ENCODE data around the gene IGF2. TPM values are rescaled to one million over a fixed set of nuclear protein-coding genes. Genes with fewer than 3 reads are reported as not detected.
A peak's percentile ranks its signal among the peaks of the same experiment; 100 is the strongest.

The IGF2 gene
- total and polyA plus RNA-seq, 7 donors = 5.9 to 471 (median 60.2) TPM

- no peaks in the 10 kb centered on the region for H3K36me3 ChIP-seq (ENCODE audit: insufficient read depth in 1 of 2, low read depth in 1 of 2)
- TF ChIP-seq CTCF (IDR thresholded peaks at IDR 0.05) = no peak
- intact Hi-C loops (cut with DNase I) = no loop called here
- peak overlapping the region; percentile 68 for H3K27ac ChIP-seq
- H3K4me1 ChIP-seq = peaks cover 24% of the 10 kb centered on the region
- H3K27me3 ChIP-seq (ENCODE audit: insufficient read depth in 3 of 3, low read length in 2 of 3) = no peaks in the 10 kb centered on the region
- peak in 2 of 4 donors; percentile 2 to 7 for ATAC-seq
- peak; percentile 71 to 85 for DNase-seq
- 50 to 59% (median 53%) methylated on average over 26 to 28 of the region's 28 CpGs for whole genome bisulfite sequencing, 3 donors
- H3K4me3 ChIP-seq = no peak overlapping the region
- no peaks in the 10 kb centered on the region for H3K9me3 ChIP-seq
These were observed 41.7 kb downstream of the IGF2 start for GRCh38 chr11:2097356-2097997.

GRCh38 chr11:2096919-2097301 lies 42.3 kb downstream of the IGF2 start:
- H3K4me1 ChIP-seq = peaks cover 29% of the 10 kb centered on the region

GRCh38 chr11:2096011-2096918 lies 42.9 kb downstream of the IGF2 start:
- no peak for ATAC-seq
- WGBS, 3 donors = 96 to 97% (median 97%) methylated on average over 18 to 19 of the region's 19 CpGs
- intact Hi-C loops (cut with DNase I) = no loop called here
- no peaks in the 10 kb centered on the region for H3K27me3 ChIP-seq (ENCODE audit: insufficient read depth in 3 of 3, low read length in 2 of 3)
- DNase-seq = peak in 1 of 2 donors; percentile 39
- H3K4me3 ChIP-seq = no peak overlapping the region
- H3K9me3 ChIP-seq = no peaks in the 10 kb centered on the region
- no peak overlapping the region for H3K27ac ChIP-seq
- no peak for TF ChIP-seq CTCF (IDR thresholded peaks at IDR 0.05)
- no peaks in the 10 kb centered on the region for H3K36me3 ChIP-seq (ENCODE audit: insufficient read depth in 1 of 2, low read depth in 1 of 2)
- peaks cover 29% of the 10 kb centered on the region for H3K4me1 ChIP-seq

More at GRCh38 chr11:2096919-2097301, 42.3 kb downstream of the IGF2 start:
- DNase-seq (peak in 1 of 2 donors; percentile 72), ATAC-seq (no peak)
- WGBS, 3 donors = 62 to 74% (median 65%) methylated on average over 16 to 17 of the region's 17 CpGs
- Histone ChIP-seq H3K9me3 (no peaks in the 10 kb centered on the region), H3K36me3 (ENCODE audit: insufficient read depth in 1 of 2, low read depth in 1 of 2) (no peaks in the 10 kb centered on the region), H3K27me3 (ENCODE audit: insufficient read depth in 3 of 3, low read length in 2 of 3) (no peaks in the 10 kb centered on the region), H3K27ac (peak overlapping the region; percentile 68), H3K4me3 (no peak overlapping the region)
- TF ChIP-seq CTCF (IDR thresholded peaks at IDR 0.05) = no peak
- intact Hi-C loops (cut with DNase I) = no loop called here

- Histone ChIP-seq H3K27ac (no peak overlapping the region), H3K9me3 (no peaks in the 10 kb centered on the region), H3K27me3 (ENCODE audit: insufficient read depth in 3 of 3, low read length in 2 of 3) (no peaks in the 10 kb centered on the region), H3K4me3 (no peak overlapping the region), H3K4me1 (peaks cover 29% of the 10 kb centered on the region), H3K36me3 (ENCODE audit: insufficient read depth in 1 of 2, low read depth in 1 of 2) (no peaks in the 10 kb centered on the region)
- TF ChIP-seq CTCF (IDR thresholded peaks at IDR 0.05) = no peak
- intact Hi-C loops (cut with DNase I) = no loop called here
- DNase-seq (no peak), ATAC-seq (no peak)
- 94 to 99% (median 98%) methylated on average over 7 of the region's 7 CpGs for WGBS, 3 donors
These were observed 43.6 kb downstream of the IGF2 start for GRCh38 chr11:2095542-2095941.
